GM12878 (cell line): ENCODE data around the gene LRRC23. TPM values are rescaled to one million over a fixed set of nuclear protein-coding genes. Genes with fewer than 3 reads are reported as not detected.

Experiments used
- ATAC-seq: fragments of 200-7000 bp; cut with Tn5 transposase; 3 replicates; pipeline ENCODE4 v1.9.1; 2020; ENCODE audit warnings: mild to moderate bottlenecking, moderate library complexity
- BruUV-seq: library from RNA; stranded (reverse); fragments of 400-500 nt; replicated peaks from 2 replicates; lab custom pipeline; 2021; lab: Mats Ljungman, UMichigan
- CTCF ChIA-PET: fragments of 300-600 bp; sonication (Branson Sonifier 250); formaldehyde crosslinking; extraction: SDS; loops from one replicate; lab custom pipeline; 2021; ENCODE audit warnings: inconsistent platforms; lab: Yijun Ruan, JAX
- POLR2A ChIA-PET: fragments of 350-600 bp; formaldehyde crosslinking; extraction: SDS; loops from one replicate; lab custom pipeline; 2021; ENCODE audit warnings: inconsistent platforms; lab: Charles Lee
- RAD21 ChIA-PET: fragments of 300-600 bp; sonication (Branson Sonifier 250); formaldehyde crosslinking; loops from one replicate; lab custom pipeline; 2023; ENCODE audit warnings: antibody characterized with exemption; ENCODE audit not compliant: unreplicated experiment; lab: Charles Lee
- SMC1A ChIA-PET: fragments of 300-600 bp; sonication (Branson Sonifier 250); formaldehyde crosslinking; loops from one replicate; lab custom pipeline; 2023; ENCODE audit not compliant: unreplicated experiment, uncharacterized antibody; lab: Charles Lee
- DNase-seq: peaks from one replicate; pipeline ENCODE4 v3.0.0-alpha.2; 2011; ENCODE audit warnings: low read depth, low spot score
- FAIRE-seq: peaks from 3 replicates; lab custom pipeline; 2011; peaks lifted over from hg19 to GRCh38; lab: Jason Lieb, UNC
- H2AFZ ChIP-seq: 2 replicates; pipeline ENCODE4 v1.6.0; 2011; ENCODE audit warnings: low read depth, low read length, control low read depth; ENCODE audit not compliant: control insufficient read depth
- H3K27ac ChIP-seq: 2 replicates; pipeline ENCODE4 v1.5.1; 2011; ENCODE audit warnings: control low read depth; ENCODE audit not compliant: control insufficient read depth, insufficient read depth
- H3K27me3 ChIP-seq, 2 experiments: replicated peaks in 1 of 2; 2 replicates each; pipeline versions ENCODE4 v1.6.0 to v1.6.1; 2011; ENCODE audit warnings: low read length in 1 of 2; ENCODE audit not compliant: control insufficient read depth in 2 of 2, insufficient read depth in 2 of 2
- H3K36me3 ChIP-seq, 2 experiments: 2 replicates each; pipeline ENCODE4 v1.5.1; 2011; ENCODE audit warnings: low read length in 1 of 2; ENCODE audit not compliant: control insufficient read depth in 2 of 2, insufficient read depth in 2 of 2
- H3K4me1 ChIP-seq: 2 replicates; pipeline ENCODE4 v1.6.1; 2011; ENCODE audit warnings: mild to moderate bottlenecking, low read length, moderate library complexity, mixed read lengths; ENCODE audit not compliant: control insufficient read depth, insufficient read depth
- H3K4me2 ChIP-seq: 2 replicates; pipeline ENCODE4 v1.6.0; 2011; ENCODE audit warnings: control low read depth; ENCODE audit not compliant: control insufficient read depth, insufficient read depth
- H3K4me3 ChIP-seq: fragments of 200-600 bp; sonication (generic); 2 replicates; pipeline ENCODE4 v1.5.1; 2016
- H3K79me2 ChIP-seq: 2 replicates; pipeline ENCODE4 v1.6.0; 2011; ENCODE audit warnings: low read length; ENCODE audit not compliant: control insufficient read depth, insufficient read depth
- H3K9ac ChIP-seq: 2 replicates; pipeline ENCODE4 v1.8.0; 2011; ENCODE audit warnings: low read length, control low read depth, mixed read lengths; ENCODE audit not compliant: control insufficient read depth, insufficient read depth
- H3K9me3 ChIP-seq: replicated peaks from 3 replicates; pipeline ENCODE4 v1.5.1; 2011; ENCODE audit warnings: mild to moderate bottlenecking, low read length; ENCODE audit not compliant: control insufficient read depth, insufficient read depth
- H4K20me1 ChIP-seq: 2 replicates; pipeline ENCODE4 v1.6.0; 2011; ENCODE audit not compliant: control insufficient read depth, insufficient read depth
- BACH1 ChIP-seq: fragments of 450-650 bp; IDR thresholded peaks from 2 replicates; pipeline ENCODE4 v1.6.1; 2017; ENCODE audit warnings: mild to moderate bottlenecking, borderline replicate concordance
- BRCA1 ChIP-seq: IDR thresholded peaks from 2 replicates; pipeline ENCODE4 v1.6.1; 2011; ENCODE audit warnings: low read depth, low read length, improper control_type of control experiment
- CREM ChIP-seq: IDR thresholded peaks from 2 replicates; pipeline ENCODE4 v1.6.1; 2014; ENCODE audit warnings: antibody characterized with exemption, low read depth
- GATAD2B ChIP-seq: fragments of 450-650 bp; conservative IDR thresholded peaks from 2 replicates; pipeline ENCODE4 v1.6.1; 2017; ENCODE audit warnings: low read depth, mild to moderate bottlenecking, moderate library complexity
- IKZF2 ChIP-seq, 2 experiments: fragments of 450-650 bp; IDR thresholded peaks; 2 replicates each; pipeline ENCODE4 v1.6.1; 2017; ENCODE audit warnings: mild to moderate bottlenecking in 2 of 2, moderate library complexity in 2 of 2
- NFXL1 ChIP-seq: fragments of 450-650 bp; IDR thresholded peaks from 2 replicates; pipeline ENCODE4 v1.6.1; 2017; ENCODE audit warnings: antibody characterized with exemption, mild to moderate bottlenecking, borderline replicate concordance
- NKRF ChIP-seq: fragments of 450-650 bp; conservative IDR thresholded peaks from 2 replicates; pipeline ENCODE4 v1.6.1; 2017; ENCODE audit warnings: mild to moderate bottlenecking, moderate library complexity
- NR2C2 ChIP-seq: IDR thresholded peaks from 2 replicates; pipeline ENCODE4 v1.6.1; 2011; ENCODE audit warnings: borderline replicate concordance, low read depth; ENCODE audit not compliant: control insufficient read depth, insufficient read length
- RELB ChIP-seq: fragments of 450-650 bp; IDR thresholded peaks from 2 replicates; pipeline ENCODE4 v1.6.1; 2017; ENCODE audit warnings: low read depth, mild to moderate bottlenecking, moderate library complexity
- SIX5 ChIP-seq: IDR thresholded peaks from 2 replicates; pipeline ENCODE4 v1.6.1; 2011; ENCODE audit warnings: mild to moderate bottlenecking, low read depth, low read length, moderate library complexity; ENCODE audit not compliant: severe bottlenecking
- SREBF2 ChIP-seq: IDR thresholded peaks from 2 replicates; pipeline ENCODE4 v1.6.1; 2012; ENCODE audit warnings: mild to moderate bottlenecking, low read length
- SUZ12 ChIP-seq: fragments of 200-600 bp; sonication (generic); IDR thresholded peaks from one replicate; pipeline ENCODE4 v1.6.1; 2018; ENCODE audit warnings: antibody characterized with exemption, mild to moderate bottlenecking; ENCODE audit not compliant: unreplicated experiment
- TAF1 ChIP-seq: IDR thresholded peaks from 2 replicates; pipeline ENCODE4 v1.6.1; 2011; ENCODE audit warnings: mild to moderate bottlenecking, low read depth, low read length, borderline replicate concordance
- ZNF207 ChIP-seq: fragments of 450-650 bp; IDR thresholded peaks from 2 replicates; pipeline ENCODE4 v1.6.1; 2014; ENCODE audit warnings: antibody characterized with exemption, mild to moderate bottlenecking, borderline replicate concordance
- WGBS: methylation state at CpG from one replicate; pipeline ENCODE4 v1.1.6; 2016; ENCODE audit warnings: low lambda C conversion rate; ENCODE audit not compliant: insufficient replicate concordance, insufficient coverage; ENCODE audit errors: missing lambda C conversion rate; 5-methylcytosine and 5-hydroxymethylcytosine counted together
- in situ Hi-C: fragments of 300-500 bp; cut with MboI; formaldehyde crosslinking; loops from 9 replicates; pipeline ENCODE4 v1.14.3; 2018; ENCODE audit warnings: mixed read lengths
- intact Hi-C: fragments of 100-400 bp; cut with micrococcal nuclease; formaldehyde crosslinking; loops from one replicate; pipeline ENCODE4 v1.14.2; 2022; ENCODE audit not compliant: unreplicated experiment
- polyA plus RNA-seq, 11 experiments: library from polyadenylated mRNA; depleted of rRNA in 4 of 11; unstranded in 6 of 11; stranded (reverse) in 5 of 11; fragments of >200 nt; fragmentation: Nextera tagmentation in 4 of 11; fragmentation: Illumina TruSeq in 1 of 11; extraction: Ambion mirVana in 4 of 11; extraction: Trizol in 1 of 11; gene quantifications; 1 replicate in 1 of 11; 2 replicates in 10 of 11; pipeline versions ENCODE4 v1.2.1 to v1.2.3, GENCODE V29; 2011 to 2016; ENCODE audit warnings: inconsistent platforms in 2 of 11, missing spikeins in 2 of 11, low read depth in 1 of 11
- total RNA-seq, 4 experiments: library from RNA; depleted of rRNA in 3 of 4; stranded (reverse); fragments of >200 nt in 3 of 4; fragmentation: Illumina TruSeq in 1 of 4; extraction: Trizol in 1 of 4; gene quantifications; 2 replicates each; pipeline versions ENCODE4 v1.2.1 to v1.2.3, GENCODE V29; 2013 to 2021
- TF ChIP-seq, protein P1 (sequence below): fragments of 450-650 bp; IDR thresholded peaks from 2 replicates; pipeline ENCODE4 v1.6.1; 2018; ENCODE audit warnings: mild to moderate bottlenecking, low read depth, moderate library complexity; ENCODE audit not compliant: partially characterized antibody

The LRRC23 gene
- total and polyA plus RNA-seq, 10 of the 15 experiments (the other 5 are each of a cell fraction or from before 2014, with no cell fraction given): 1.4 to 6.9 (median 3.4) TPM

GRCh38 chr12:6903722-6904121 is 900 bp upstream of the LRRC23 start (continued):
- TF ChIP-seq CREM: no peak
- no peak for TF ChIP-seq ZNF207

DNA sequence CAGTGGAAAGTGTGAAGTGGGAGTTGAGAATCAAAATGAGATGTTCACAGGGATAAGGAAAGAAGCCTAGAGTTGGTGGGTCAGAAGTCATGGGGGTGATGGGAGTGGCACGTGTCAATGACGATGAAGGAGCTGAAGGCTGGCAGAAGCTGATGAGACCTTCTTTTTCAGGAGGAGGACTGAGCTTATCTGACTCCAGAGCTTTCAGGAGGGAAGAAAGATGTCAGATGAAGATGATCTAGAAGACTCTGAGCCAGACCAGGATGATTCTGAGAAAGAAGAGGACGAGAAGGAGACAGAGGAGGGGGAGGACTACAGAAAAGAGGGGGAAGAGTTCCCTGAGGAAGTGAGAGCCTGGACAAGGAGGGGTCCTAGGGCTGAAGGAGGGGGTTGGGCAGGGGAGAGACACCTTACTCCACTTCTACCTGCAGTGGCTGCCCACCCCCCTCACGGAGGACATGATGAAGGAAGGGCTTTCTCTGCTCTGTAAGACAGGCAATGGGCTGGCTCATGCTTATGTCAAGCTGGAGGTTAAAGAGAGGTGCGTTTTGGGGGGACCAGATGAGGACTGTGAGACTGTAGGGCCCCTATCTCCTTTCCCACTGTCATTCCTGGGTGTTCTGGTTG is 905 bp downstream of the LRRC23 start:
- Histone ChIP-seq H3K4me1 (0 out of 2 replicates have a peak, but pooled peaks cover 3% of the 10 kb centered on the region), H2AFZ (no peak overlapping the region), H3K9ac (no peak overlapping the region), H4K20me1 (no peaks in the 10 kb centered on the region), H3K36me3 (no peaks in the 10 kb centered on the region), H3K9me3 (no peaks in the 10 kb centered on the region), H3K27ac (no peak overlapping the region), H3K4me3 (peak overlapping the region; percentile 93), H3K4me2 (peak overlapping the region; percentile 83; the same call in 1 of the 2 replicates), H3K79me2 (no peaks in the 10 kb centered on the region), H3K27me3 (no peaks in the 10 kb centered on the region)
- BruUV-seq: no TSS peak
- ChIA-PET RAD21 (interaction anchor here (1.8 kb wide), 1 partner anchor 33 kb away, joined by 7 read pairs; the partner anchor contains the start of gene SPSB2), CTCF (interaction anchor here (0.7 to 4.5 kb wide), 5 partner anchors 11 to 36 kb away, joined by 3 to 21 read pairs (median 10); partner anchors contain the start of gene SPSB2), POLR2A (interaction anchor here (0.8 to 4.3 kb wide), 9 partner anchors 9 to 54 kb away, joined by 3 to 18 read pairs (median 4); partner anchors contain the start of genes C12orf57, CDCA3, ENO2 and RNU7-1), SMC1A (interaction anchor here (0.7 to 1.5 kb wide), 4 partner anchors 8 to 208 kb away, joined by 3 read pairs; no protein-coding TSS in a partner anchor)
- intact Hi-C loops: no loop called here
- FAIRE-seq (no peak), ATAC-seq (no peak), DNase-seq (no peak)
- in situ Hi-C loops: no loop called here
- 53% methylated on average over 5 of the region's 5 CpGs for WGBS
- TF ChIP-seq NFXL1 (no peak), SREBF2 (no peak), SIX5 (no peak), TAF1 (no peak), NR2C2 (no peak), GATAD2B (no peak), BACH1 (no peak), BRCA1 (no peak), RELB (no peak), IKZF2 (IDR thresholded peaks at IDR 0.05) (no peak), NKRF (no peak), SUZ12 (no peak)
- TF ChIP-seq, protein P1, sequence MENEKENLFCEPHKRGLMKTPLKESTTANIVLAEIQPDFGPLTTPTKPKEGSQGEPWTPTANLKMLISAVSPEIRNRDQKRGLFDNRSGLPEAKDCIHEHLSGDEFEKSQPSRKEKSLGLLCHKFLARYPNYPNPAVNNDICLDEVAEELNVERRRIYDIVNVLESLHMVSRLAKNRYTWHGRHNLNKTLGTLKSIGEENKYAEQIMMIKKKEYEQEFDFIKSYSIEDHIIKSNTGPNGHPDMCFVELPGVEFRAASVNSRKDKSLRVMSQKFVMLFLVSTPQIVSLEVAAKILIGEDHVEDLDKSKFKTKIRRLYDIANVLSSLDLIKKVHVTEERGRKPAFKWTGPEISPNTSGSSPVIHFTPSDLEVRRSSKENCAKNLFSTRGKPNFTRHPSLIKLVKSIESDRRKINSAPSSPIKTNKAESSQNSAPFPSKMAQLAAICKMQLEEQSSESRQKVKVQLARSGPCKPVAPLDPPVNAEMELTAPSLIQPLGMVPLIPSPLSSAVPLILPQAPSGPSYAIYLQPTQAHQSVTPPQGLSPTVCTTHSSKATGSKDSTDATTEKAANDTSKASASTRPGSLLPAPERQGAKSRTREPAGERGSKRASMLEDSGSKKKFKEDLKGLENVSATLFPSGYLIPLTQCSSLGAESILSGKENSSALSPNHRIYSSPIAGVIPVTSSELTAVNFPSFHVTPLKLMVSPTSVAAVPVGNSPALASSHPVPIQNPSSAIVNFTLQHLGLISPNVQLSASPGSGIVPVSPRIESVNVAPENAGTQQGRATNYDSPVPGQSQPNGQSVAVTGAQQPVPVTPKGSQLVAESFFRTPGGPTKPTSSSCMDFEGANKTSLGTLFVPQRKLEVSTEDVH: no peak
